Neutrophil (primary cell): ENCODE data around the gene ALOX15B.

Source experiments
- H3K27ac ChIP-seq: fragments of 200-600 bp; sonication (generic); 2 replicates; pipeline ENCODE4 v1.5.1; 2016; ENCODE audit warnings: mild to moderate bottlenecking, moderate library complexity
- H3K27me3 ChIP-seq: fragments of 200-600 bp; sonication (generic); 2 replicates; pipeline ENCODE4 v1.6.0; 2016; ENCODE audit warnings: mild to moderate bottlenecking
- H3K36me3 ChIP-seq: fragments of 200-600 bp; sonication (generic); 2 replicates; pipeline ENCODE4 v1.5.1; 2017
- H3K4me1 ChIP-seq, 2 experiments: fragments of 200-600 bp in 1 of 2; sonication (generic) in 1 of 2; 1 replicate in 1 of 2; 2 replicates in 1 of 2; pipeline versions ENCODE4 v1.5.1 to v1.6.1; 2013 to 2016; ENCODE audit warnings: low read depth in 1 of 2, low read length in 1 of 2, mild to moderate bottlenecking in 1 of 2, moderate library complexity in 1 of 2; ENCODE audit not compliant: control insufficient read depth in 1 of 2, insufficient read depth in 1 of 2
- H3K4me3 ChIP-seq, 2 experiments: fragments of 200-600 bp in 1 of 2; sonication (generic) in 1 of 2; 1 replicate in 1 of 2; 2 replicates in 1 of 2; pipeline ENCODE4 v1.5.1; 2013 to 2016; ENCODE audit warnings: low read depth in 1 of 2, low read length in 1 of 2, mild to moderate bottlenecking in 1 of 2, moderate library complexity in 1 of 2
- H3K9me3 ChIP-seq: fragments of 200-600 bp; sonication (generic); 2 replicates; pipeline ENCODE4 v1.5.1; 2016
- TF ChIP-seq, protein P1 (sequence below): fragments of 200-600 bp; sonication (generic); IDR thresholded peaks from 2 replicates; pipeline ENCODE4 v1.5.1; 2016; ENCODE audit warnings: antibody characterized with exemption

ALOX15B gene

DNA sequence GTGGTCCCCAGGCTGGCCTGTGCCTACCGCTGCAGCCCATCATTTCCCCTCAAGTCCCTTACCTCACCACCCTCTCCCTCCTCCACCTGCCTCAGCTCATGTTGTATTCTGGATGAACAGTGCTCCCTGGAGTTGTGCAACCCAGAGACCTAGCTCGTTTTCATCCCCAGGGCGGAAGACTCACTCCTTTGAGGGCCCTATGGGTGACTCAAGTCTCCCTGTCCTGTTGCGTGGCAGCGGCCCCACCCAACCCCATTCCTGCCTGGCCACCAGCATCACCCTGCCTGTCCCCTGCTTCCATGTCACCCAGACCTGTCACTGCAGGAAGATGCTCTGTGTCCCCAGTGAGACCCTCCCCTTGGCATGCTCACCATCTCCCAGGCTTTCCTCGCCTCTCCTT is 45.4 kb downstream of the ALOX15B start:
- no peak overlapping the region for H3K4me3 ChIP-seq
- H3K9me3 ChIP-seq, result no peaks in the 10 kb centered on the region
- TF ChIP-seq, protein P1, sequence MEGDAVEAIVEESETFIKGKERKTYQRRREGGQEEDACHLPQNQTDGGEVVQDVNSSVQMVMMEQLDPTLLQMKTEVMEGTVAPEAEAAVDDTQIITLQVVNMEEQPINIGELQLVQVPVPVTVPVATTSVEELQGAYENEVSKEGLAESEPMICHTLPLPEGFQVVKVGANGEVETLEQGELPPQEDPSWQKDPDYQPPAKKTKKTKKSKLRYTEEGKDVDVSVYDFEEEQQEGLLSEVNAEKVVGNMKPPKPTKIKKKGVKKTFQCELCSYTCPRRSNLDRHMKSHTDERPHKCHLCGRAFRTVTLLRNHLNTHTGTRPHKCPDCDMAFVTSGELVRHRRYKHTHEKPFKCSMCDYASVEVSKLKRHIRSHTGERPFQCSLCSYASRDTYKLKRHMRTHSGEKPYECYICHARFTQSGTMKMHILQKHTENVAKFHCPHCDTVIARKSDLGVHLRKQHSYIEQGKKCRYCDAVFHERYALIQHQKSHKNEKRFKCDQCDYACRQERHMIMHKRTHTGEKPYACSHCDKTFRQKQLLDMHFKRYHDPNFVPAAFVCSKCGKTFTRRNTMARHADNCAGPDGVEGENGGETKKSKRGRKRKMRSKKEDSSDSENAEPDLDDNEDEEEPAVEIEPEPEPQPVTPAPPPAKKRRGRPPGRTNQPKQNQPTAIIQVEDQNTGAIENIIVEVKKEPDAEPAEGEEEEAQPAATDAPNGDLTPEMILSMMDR, result no peak
- H3K27me3 ChIP-seq, result peaks cover 78% of the 10 kb centered on the region
- peaks cover 7 to 10% of the 10 kb centered on the region in 2 experiments for H3K4me1 ChIP-seq
- H3K36me3 ChIP-seq, result no peaks in the 10 kb centered on the region
- H3K27ac ChIP-seq, result no peak overlapping the region

DNA sequence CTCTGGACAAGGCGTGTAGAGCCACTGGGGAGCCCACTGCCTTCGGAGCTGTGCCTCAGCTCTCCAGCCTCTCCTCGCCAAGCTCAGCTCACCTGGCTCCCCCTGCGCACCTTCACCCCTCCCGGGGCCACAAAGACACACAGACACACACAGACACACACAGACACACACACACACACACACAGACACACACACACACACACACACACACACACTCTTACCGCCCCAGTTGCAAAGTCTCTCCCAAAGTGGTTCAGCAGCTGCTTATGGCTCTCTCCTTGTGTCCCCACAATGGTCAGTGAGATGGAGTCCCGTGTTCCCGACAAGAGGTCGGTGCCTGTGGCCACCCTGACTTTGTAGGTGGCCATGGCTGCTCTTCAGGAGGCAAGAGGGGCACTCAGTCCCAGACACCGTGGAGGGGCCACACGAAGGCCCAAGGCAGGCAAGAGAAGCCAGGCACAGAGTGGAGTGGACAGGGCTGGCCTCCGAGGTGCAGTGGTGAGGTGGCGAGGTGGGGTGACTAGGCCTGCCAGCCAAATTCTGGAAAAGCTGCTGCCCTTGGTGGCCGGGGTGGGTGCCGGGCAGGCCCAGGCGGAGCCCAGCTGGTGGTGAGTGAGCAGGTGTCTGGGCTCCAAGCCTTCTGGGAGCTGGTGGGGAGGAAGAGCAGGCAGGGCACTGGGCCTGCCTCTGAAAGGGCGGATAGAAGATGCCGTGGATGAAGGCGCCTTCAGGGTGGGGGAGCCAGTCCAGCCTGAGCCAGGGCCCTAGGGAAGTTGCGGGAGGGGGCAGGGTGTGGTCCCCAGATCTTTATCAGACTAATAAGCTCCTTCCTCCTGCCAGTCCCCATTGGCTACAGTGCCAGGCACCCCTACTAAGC is 48.5 kb downstream of the ALOX15B start, which contains the start of gene ALOX12B:
Gene ALOX12B (minus strand): TSS at position 642 of the 877 bp plus-strand sequence. CDS start 274 bp downstream, at position 368.
- Histone ChIP-seq H3K4me3 (no peak within 1 kb of the TSS), H3K4me1 (no peaks in the 10 kb centered on the region), H3K9me3 (no peaks in the 10 kb centered on the region), H3K27me3 (peaks cover 78% of the 10 kb centered on the region), H3K27ac (no peak within 1 kb of the TSS), H3K36me3 (no peaks in the 10 kb centered on the region)
- TF ChIP-seq, protein P1, result no peak

DNA sequence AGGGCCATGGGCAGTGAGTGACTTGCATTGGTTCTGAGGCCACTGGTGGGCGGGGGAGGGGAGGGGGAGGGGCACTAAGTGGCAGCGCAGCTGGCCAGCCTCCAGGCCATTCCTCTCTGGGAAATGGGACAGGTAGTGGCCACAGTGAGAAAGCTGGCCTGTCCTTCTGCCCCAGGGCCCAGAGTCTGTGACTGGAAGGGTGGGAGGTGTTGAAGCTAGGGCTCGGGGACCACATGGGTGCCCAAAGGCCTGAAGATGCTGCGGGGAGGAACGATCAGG is 49.0 kb downstream of the ALOX15B start:
- H3K9me3 ChIP-seq, result no peaks in the 10 kb centered on the region
- no peaks in the 10 kb centered on the region for H3K4me1 ChIP-seq
- H3K27ac ChIP-seq, result no peak overlapping the region
- no peaks in the 10 kb centered on the region for H3K36me3 ChIP-seq
- H3K4me3 ChIP-seq, result no peak overlapping the region
- TF ChIP-seq, protein P1, result no peak
- peaks cover 78% of the 10 kb centered on the region for H3K27me3 ChIP-seq

DNA sequence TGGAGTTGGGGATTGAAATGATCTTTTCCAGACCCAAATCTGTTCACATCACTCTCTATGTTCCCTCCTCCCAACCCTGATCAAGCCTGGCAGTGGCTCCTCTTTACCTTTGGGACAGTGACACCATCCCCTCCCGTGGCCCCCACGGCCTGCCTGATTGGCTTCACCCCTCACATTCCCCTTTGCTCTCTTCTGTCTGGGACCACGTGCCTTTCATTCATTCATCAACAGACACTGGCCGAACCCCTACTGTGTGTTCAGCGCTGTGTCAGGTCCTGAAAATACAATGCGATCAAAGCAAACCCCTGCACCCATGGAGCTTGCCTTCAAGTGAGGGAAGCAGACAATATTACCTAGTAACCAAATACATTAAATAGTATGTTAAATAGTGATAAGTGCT is 50.9 kb downstream of the ALOX15B start:
- no peak overlapping the region for H3K4me3 ChIP-seq
- H3K27me3 ChIP-seq, result peaks cover 73% of the 10 kb centered on the region
- no peaks in the 10 kb centered on the region for H3K4me1 ChIP-seq
- H3K27ac ChIP-seq, result no peak overlapping the region
- no peaks in the 10 kb centered on the region for H3K36me3 ChIP-seq
- TF ChIP-seq, protein P1, result no peak
- H3K9me3 ChIP-seq, result no peaks in the 10 kb centered on the region

DNA sequence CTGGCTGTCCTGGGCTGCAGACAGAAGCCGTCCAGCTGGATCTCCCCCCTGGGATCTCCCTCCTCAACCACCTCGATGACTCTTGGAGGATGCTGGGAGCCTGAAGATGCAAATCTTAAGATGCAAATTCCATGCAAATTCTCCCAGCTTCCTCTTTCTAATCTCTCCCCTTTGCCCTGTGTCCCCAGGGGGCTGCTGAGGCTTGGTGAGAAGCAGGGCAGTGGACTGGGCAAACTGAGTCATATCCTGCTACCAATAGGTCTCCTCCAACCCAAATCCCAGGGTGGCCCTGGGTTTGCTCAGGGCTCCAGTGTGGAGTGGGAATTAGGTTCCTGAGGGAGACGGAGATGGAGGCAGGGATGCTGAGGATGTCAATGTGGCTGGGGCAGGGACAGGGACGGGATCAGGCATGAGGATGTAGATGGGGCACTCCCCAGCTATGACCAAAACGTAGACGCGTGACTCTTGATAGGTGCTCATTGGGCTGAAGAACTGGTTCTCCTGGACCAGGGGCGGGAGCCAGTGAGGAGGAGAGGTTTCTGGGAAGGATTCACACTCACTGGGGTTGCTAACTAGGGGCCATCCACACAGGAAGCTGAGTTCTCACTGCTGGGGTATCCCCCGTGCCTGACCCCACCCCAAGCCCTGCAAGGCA is 52.3 kb downstream of the ALOX15B start:
- TF ChIP-seq, protein P1, result no peak
- Histone ChIP-seq H3K36me3 (no peaks in the 10 kb centered on the region), H3K27ac (no peak overlapping the region), H3K9me3 (no peaks in the 10 kb centered on the region), H3K4me3 (no peak overlapping the region), H3K4me1 (no peaks in the 10 kb centered on the region), H3K27me3 (peaks cover 84% of the 10 kb centered on the region)
